Measurements from ENCODE around the gene RBMS3. TPM values are rescaled to one million over a fixed set of nuclear protein-coding genes. Genes with fewer than 3 reads are reported as not detected.

RBMS3 gene
- total RNA-seq, 1 donor from 2014 or later: 70.0 TPM

- TF ChIP-seq, protein P1, sequence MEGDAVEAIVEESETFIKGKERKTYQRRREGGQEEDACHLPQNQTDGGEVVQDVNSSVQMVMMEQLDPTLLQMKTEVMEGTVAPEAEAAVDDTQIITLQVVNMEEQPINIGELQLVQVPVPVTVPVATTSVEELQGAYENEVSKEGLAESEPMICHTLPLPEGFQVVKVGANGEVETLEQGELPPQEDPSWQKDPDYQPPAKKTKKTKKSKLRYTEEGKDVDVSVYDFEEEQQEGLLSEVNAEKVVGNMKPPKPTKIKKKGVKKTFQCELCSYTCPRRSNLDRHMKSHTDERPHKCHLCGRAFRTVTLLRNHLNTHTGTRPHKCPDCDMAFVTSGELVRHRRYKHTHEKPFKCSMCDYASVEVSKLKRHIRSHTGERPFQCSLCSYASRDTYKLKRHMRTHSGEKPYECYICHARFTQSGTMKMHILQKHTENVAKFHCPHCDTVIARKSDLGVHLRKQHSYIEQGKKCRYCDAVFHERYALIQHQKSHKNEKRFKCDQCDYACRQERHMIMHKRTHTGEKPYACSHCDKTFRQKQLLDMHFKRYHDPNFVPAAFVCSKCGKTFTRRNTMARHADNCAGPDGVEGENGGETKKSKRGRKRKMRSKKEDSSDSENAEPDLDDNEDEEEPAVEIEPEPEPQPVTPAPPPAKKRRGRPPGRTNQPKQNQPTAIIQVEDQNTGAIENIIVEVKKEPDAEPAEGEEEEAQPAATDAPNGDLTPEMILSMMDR (IDR thresholded peaks at IDR 0.05): no peak
- TF ChIP-seq POLR2A (IDR thresholded peaks at IDR 0.05): no peak
- no peak for DNase-seq (ENCODE audit: extremely low spot score in 2 of 2)
- Histone ChIP-seq H3K27ac (no peak overlapping the region), H3K4me3 (no peak overlapping the region), H3K9me3 (no peaks in the 10 kb centered on the region), H3K36me3 (no peaks in the 10 kb centered on the region), H3K27me3 (no peaks in the 10 kb centered on the region), H3K4me1 (peaks cover 8% of the 10 kb centered on the region)
- intact Hi-C loops (cut with DNase I): no loop called here
Measured at GRCh38 chr3:29644261-29644660, 363.4 kb downstream of the RBMS3 start.

DNA sequence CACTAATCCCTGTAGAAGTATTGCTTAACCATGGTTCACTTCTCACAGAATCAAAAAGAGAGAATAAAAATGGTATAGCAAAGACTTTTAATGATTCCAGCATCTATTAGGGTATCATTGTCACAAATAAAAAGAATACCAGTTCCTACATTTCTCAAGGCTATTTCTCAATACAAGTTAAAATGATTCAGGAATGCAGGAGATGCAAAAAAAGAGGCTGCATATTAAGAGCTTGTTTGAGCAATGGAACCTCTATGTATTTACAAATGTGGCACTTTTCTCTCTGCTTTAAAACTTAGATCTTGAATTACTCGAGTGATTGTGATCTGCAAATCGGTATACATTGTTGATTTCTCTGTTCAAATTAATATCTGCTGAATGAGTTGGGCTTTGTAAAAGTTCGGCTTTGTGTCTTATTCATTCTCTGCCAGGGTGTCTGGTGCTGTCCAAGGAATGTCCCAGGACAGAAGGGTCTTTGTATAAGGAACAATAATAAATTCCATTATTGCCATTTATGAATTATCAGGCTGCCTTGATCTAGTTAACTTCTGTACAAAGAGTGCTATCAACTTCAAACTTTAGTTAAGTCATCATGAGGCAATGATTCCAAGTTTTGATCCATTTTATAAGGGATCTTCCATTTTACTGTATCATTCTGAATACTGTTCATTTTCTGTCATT is 364.2 kb downstream of the RBMS3 start:
- H3K27ac ChIP-seq: no peak overlapping the region
- TF ChIP-seq POLR2A (IDR thresholded peaks at IDR 0.05) (no peak), POLR2AphosphoS5 (IDR thresholded peaks at IDR 0.05; ENCODE audit: insufficient read depth in 1 of 2, low read depth in 1 of 2) (no peak)
- TF ChIP-seq, protein P1 (IDR thresholded peaks at IDR 0.05): no peak
- H3K4me3 ChIP-seq: no peak overlapping the region
- H3K9me3 ChIP-seq: no peaks in the 10 kb centered on the region
- no peaks in the 10 kb centered on the region for H3K27me3 ChIP-seq
- no peaks in the 10 kb centered on the region for H3K36me3 ChIP-seq
- no peak for DNase-seq (ENCODE audit: extremely low spot score in 2 of 2)
- peaks cover 8% of the 10 kb centered on the region for H3K4me1 ChIP-seq
- intact Hi-C loops (cut with DNase I): no loop called here

GRCh38 chr3:29646043-29646442 is 365.2 kb downstream of the RBMS3 start:
- no peak overlapping the region for H3K27ac ChIP-seq
- TF ChIP-seq POLR2AphosphoS5 (IDR thresholded peaks at IDR 0.05; ENCODE audit: insufficient read depth in 1 of 2, low read depth in 1 of 2): no peak
- TF ChIP-seq POLR2A (IDR thresholded peaks at IDR 0.05): no peak
- TF ChIP-seq, protein P1 (IDR thresholded peaks at IDR 0.05): no peak
- H3K36me3 ChIP-seq: no peaks in the 10 kb centered on the region
- H3K9me3 ChIP-seq: no peaks in the 10 kb centered on the region
- intact Hi-C loops (cut with DNase I): no loop called here
- peaks cover 8% of the 10 kb centered on the region for H3K4me1 ChIP-seq
- H3K27me3 ChIP-seq: no peaks in the 10 kb centered on the region
- no peak for DNase-seq (ENCODE audit: extremely low spot score in 2 of 2)
- no peak overlapping the region for H3K4me3 ChIP-seq

- intact Hi-C loops (cut with DNase I): no loop called here
- Histone ChIP-seq H3K36me3 (no peaks in the 10 kb centered on the region), H3K4me1 (peaks cover 3% of the 10 kb centered on the region), H3K4me3 (no peak overlapping the region), H3K27ac (no peak overlapping the region), H3K9me3 (no peaks in the 10 kb centered on the region), H3K27me3 (no peaks in the 10 kb centered on the region)
- TF ChIP-seq POLR2A (IDR thresholded peaks at IDR 0.05) (no peak), POLR2AphosphoS5 (IDR thresholded peaks at IDR 0.05; ENCODE audit: insufficient read depth in 1 of 2, low read depth in 1 of 2) (no peak)
- TF ChIP-seq, protein P1 (IDR thresholded peaks at IDR 0.05): no peak
- DNase-seq (ENCODE audit: extremely low spot score in 2 of 2): no peak
Measured at GRCh38 chr3:29649815-29650547, 369.1 kb downstream of the RBMS3 start.

DNA sequence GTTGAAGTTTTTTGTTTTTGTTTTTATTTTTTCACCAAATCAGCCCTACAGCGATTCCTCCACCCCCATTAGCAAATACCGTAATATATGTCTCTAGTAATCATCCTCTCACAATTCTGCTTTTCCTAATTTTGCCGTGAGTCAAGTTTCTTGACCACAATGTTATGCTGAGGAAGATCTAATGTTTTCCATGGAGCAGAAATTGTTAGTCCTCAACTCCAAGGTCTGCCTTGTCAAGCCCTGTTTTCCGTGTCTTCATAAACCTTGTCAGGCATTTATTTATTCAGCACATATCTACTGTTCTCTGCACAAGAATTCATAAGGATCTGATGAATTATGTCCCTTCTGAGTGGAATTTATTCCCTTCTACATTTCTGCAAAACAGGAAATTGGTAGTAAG is 372.8 kb downstream of the RBMS3 start:
- no peak overlapping the region for H3K4me3 ChIP-seq
- no peak overlapping the region for H3K27ac ChIP-seq
- H3K27me3 ChIP-seq: no peaks in the 10 kb centered on the region
- no peaks in the 10 kb centered on the region for H3K36me3 ChIP-seq
- DNase-seq (ENCODE audit: extremely low spot score in 2 of 2): no peak
- TF ChIP-seq, protein P1 (IDR thresholded peaks at IDR 0.05): no peak
- TF ChIP-seq POLR2A (IDR thresholded peaks at IDR 0.05): no peak
- no peak for TF ChIP-seq POLR2AphosphoS5 (IDR thresholded peaks at IDR 0.05; ENCODE audit: insufficient read depth in 1 of 2, low read depth in 1 of 2)
- H3K9me3 ChIP-seq: no peaks in the 10 kb centered on the region
- intact Hi-C loops (cut with DNase I): no loop called here
- no peaks in the 10 kb centered on the region for H3K4me1 ChIP-seq

Data from vagina (tissue), 2 donors.